ENCODE data around the gene FBRSL1. TPM values are rescaled to one million over a fixed set of nuclear protein-coding genes. Genes with fewer than 3 reads are reported as not detected.

FBRSL1 gene
- total and polyA plus RNA-seq, 9 of the 15 experiments (the other 6 are each of a cell fraction or from before 2014, with no cell fraction given), result 0.24 to 129 (median 7.3) TPM

DNA sequence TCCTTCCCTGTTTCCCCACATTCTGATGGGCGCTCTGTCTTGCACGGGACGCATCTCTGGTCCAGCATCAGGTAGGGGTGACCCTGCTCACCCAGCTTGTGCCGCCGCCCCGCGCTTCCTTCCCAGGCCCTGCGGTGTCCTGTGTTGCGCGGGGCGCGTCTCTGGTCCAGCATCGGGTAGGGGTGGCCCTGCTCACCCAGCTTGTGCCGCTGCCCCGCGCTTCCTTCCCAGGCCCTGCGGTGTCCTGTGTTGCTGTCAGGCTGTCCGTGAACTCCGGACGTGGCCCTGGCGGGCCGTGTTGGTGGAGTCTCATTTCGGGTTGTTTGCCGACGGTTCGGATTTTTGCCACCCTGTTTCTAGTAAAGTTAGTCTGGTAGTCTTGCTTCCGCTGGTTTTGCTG lies 6.8 kb downstream of the FBRSL1 start:
- Histone ChIP-seq H2AFZ (ENCODE audit: low read depth, low read length) (no peak overlapping the region), H3K4me1 (replicated peaks in 1 of 2; ENCODE audit: control insufficient read depth in 2 of 2, insufficient read depth in 2 of 2, low read length in 2 of 2) (peaks cover 37 to 100% of the 10 kb centered on the region in 2 experiments; a peak in 4 of 5 replicates), H3K9me1 (ENCODE audit: control insufficient read depth, insufficient read depth, low read length) (peaks cover 34% of the 10 kb centered on the region), H4K20me1 (replicated peaks; ENCODE audit: control insufficient read depth, insufficient read depth, low read length) (peaks cover 95% of the 10 kb centered on the region), H3K9ac (ENCODE audit: insufficient read depth in 1 of 2, low read depth in 2 of 2, low read length in 2 of 2) (peak overlapping the region in 1 of 2 experiments; percentile 88; a peak in 2 of 4 replicates), H3K79me2 (ENCODE audit: control insufficient read depth, insufficient read depth, low read length) (peaks cover 100% of the 10 kb centered on the region), H3K27me3 (ENCODE audit: control insufficient read depth in 2 of 2, insufficient read depth in 2 of 2, low read length in 2 of 2) (no peaks in the 10 kb centered on the region), H3K36me3 (ENCODE audit: control insufficient read depth, insufficient read depth, low read length) (peaks cover 28% of the 10 kb centered on the region; the same call in 2 of the 3 replicates), H3K4me3 (no peak overlapping the region), H3K9me3 (replicated peaks; ENCODE audit: control insufficient read depth, insufficient read depth, low read depth, low read length) (no peaks in the 10 kb centered on the region), H3K27ac (ENCODE audit: extremely low read depth, low read depth, low read length) (no peak overlapping the region), H3K4me2 (ENCODE audit: insufficient read depth, low read length) (no peak overlapping the region)
- 92% methylated on average over 9 of the region's 27 CpGs for WGBS (ENCODE audit: insufficient coverage, low coverage, missing lambda C conversion rate)
- in situ Hi-C loops (cut with MboI) (no loop called here), intact Hi-C loops (cut with micrococcal nuclease) (no loop called here)
- ATAC-seq (no peak), DNase-seq (ENCODE audit: extremely low read depth in 1 of 4, low spot score in 3 of 4) (no peak), FAIRE-seq (no peak)
- no peak for TF ChIP-seq KLF6 (CRISPR knock-in tag; IDR thresholded peaks at IDR 0.05; ENCODE audit: borderline replicate concordance)
- no peak for TF ChIP-seq ZNF696 (CRISPR knock-in tag; conservative IDR thresholded peaks at IDR 0.05)
- TF ChIP-seq, protein P1, sequence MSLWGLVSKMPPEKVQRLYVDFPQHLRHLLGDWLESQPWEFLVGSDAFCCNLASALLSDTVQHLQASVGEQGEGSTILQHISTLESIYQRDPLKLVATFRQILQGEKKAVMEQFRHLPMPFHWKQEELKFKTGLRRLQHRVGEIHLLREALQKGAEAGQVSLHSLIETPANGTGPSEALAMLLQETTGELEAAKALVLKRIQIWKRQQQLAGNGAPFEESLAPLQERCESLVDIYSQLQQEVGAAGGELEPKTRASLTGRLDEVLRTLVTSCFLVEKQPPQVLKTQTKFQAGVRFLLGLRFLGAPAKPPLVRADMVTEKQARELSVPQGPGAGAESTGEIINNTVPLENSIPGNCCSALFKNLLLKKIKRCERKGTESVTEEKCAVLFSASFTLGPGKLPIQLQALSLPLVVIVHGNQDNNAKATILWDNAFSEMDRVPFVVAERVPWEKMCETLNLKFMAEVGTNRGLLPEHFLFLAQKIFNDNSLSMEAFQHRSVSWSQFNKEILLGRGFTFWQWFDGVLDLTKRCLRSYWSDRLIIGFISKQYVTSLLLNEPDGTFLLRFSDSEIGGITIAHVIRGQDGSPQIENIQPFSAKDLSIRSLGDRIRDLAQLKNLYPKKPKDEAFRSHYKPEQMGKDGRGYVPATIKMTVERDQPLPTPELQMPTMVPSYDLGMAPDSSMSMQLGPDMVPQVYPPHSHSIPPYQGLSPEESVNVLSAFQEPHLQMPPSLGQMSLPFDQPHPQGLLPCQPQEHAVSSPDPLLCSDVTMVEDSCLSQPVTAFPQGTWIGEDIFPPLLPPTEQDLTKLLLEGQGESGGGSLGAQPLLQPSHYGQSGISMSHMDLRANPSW (CRISPR knock-in tag; IDR thresholded peaks at IDR 0.05), result no peak
- TF ChIP-seq, protein P2, sequence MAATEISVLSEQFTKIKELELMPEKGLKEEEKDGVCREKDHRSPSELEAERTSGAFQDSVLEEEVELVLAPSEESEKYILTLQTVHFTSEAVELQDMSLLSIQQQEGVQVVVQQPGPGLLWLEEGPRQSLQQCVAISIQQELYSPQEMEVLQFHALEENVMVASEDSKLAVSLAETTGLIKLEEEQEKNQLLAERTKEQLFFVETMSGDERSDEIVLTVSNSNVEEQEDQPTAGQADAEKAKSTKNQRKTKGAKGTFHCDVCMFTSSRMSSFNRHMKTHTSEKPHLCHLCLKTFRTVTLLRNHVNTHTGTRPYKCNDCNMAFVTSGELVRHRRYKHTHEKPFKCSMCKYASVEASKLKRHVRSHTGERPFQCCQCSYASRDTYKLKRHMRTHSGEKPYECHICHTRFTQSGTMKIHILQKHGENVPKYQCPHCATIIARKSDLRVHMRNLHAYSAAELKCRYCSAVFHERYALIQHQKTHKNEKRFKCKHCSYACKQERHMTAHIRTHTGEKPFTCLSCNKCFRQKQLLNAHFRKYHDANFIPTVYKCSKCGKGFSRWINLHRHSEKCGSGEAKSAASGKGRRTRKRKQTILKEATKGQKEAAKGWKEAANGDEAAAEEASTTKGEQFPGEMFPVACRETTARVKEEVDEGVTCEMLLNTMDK (IDR thresholded peaks at IDR 0.05; ENCODE audit: borderline replicate concordance, insufficient read depth, low read depth, low read length, poor library complexity, severe bottlenecking), result no peak
- no peak for TF ChIP-seq NBN (IDR thresholded peaks at IDR 0.05; ENCODE audit: low read depth)
- no peak for TF ChIP-seq ZNF766 (CRISPR knock-in tag; conservative IDR thresholded peaks at IDR 0.05)
- TF ChIP-seq, protein P3, sequence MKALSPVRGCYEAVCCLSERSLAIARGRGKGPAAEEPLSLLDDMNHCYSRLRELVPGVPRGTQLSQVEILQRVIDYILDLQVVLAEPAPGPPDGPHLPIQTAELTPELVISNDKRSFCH (CRISPR knock-in tag; IDR thresholded peaks at IDR 0.05), result no peak
- TF ChIP-seq, protein P3 (tag; IDR thresholded peaks at IDR 0.05), result no peak
- ChIA-PET CTCF (ENCODE audit: low intra/inter-chr PET ratio) (no interaction called here), POLR2A (interaction anchor here (0.5 to 2.6 kb wide), 2 partner anchors 7 to 33 kb away, joined by 3 to 10 read pairs; no protein-coding TSS in a partner anchor)
- BruUV-seq (replicated peaks), result no TSS peak
